HEK293T (cell line): ENCODE results near the gene SIPA1L3.
"Not testable (repeated sequence)": the region's sequence is repeated elsewhere in the genome, so short reads cannot be mapped to it uniquely, and the experiment has no call there.

ENCODE experiments used
- CTCF ChIA-PET: fragments of 350-600 bp; formaldehyde crosslinking; extraction: SDS; loops from one replicate; lab custom pipeline; 2021; ENCODE audit warnings: antibody characterized with exemption, inconsistent platforms; lab: Yijun Ruan, JAX
- POLR2A ChIA-PET: fragments of 350-600 bp; formaldehyde crosslinking; extraction: SDS; loops from one replicate; lab custom pipeline; 2020; ENCODE audit warnings: antibody characterized with exemption, inconsistent platforms; lab: Yijun Ruan, JAX
- DNase-seq: peaks from one replicate; pipeline ENCODE4 v3.0.0; 2012; ENCODE audit warnings: mixed read lengths; ENCODE audit errors: extremely low spot score
- ARNT ChIP-seq: fragments of 450-650 bp; IDR thresholded peaks from 2 replicates; pipeline ENCODE4 v1.6.1; 2017; ENCODE audit warnings: mild to moderate bottlenecking
- BHLHE40 ChIP-seq: fragments of 450-650 bp; IDR thresholded peaks from 2 replicates; pipeline ENCODE4 v1.6.1; 2016; ENCODE audit warnings: mild to moderate bottlenecking, moderate library complexity, borderline replicate concordance
- CTBP1 ChIP-seq: fragments of 450-650 bp; IDR thresholded peaks from 2 replicates; pipeline ENCODE4 v1.6.1; 2016; ENCODE audit warnings: borderline replicate concordance
- ELF4 ChIP-seq: fragments of 450-650 bp; IDR thresholded peaks from 2 replicates; pipeline ENCODE4 v1.6.1; 2017; ENCODE audit warnings: antibody characterized with exemption
- FOXA1 ChIP-seq: fragments of 450-650 bp; IDR thresholded peaks from 2 replicates; pipeline ENCODE4 v1.6.1; 2016; ENCODE audit warnings: mild to moderate bottlenecking
- FOXK2 ChIP-seq: fragments of 450-650 bp; IDR thresholded peaks from 2 replicates; pipeline ENCODE4 v1.6.1; 2016; ENCODE audit warnings: mild to moderate bottlenecking
- FOXM1 ChIP-seq: fragments of 450-650 bp; IDR thresholded peaks from 2 replicates; pipeline ENCODE4 v1.6.1; 2017; ENCODE audit warnings: mild to moderate bottlenecking, borderline replicate concordance
- HDGF ChIP-seq: fragments of 450-650 bp; IDR thresholded peaks from 2 replicates; pipeline ENCODE4 v1.6.1; 2017; ENCODE audit warnings: antibody characterized with exemption, borderline replicate concordance
- L3MBTL2 ChIP-seq: fragments of 450-650 bp; conservative IDR thresholded peaks from 2 replicates; pipeline ENCODE4 v1.6.1; 2016; ENCODE audit warnings: mild to moderate bottlenecking
- LEF1 ChIP-seq: fragments of 450-650 bp; IDR thresholded peaks from 2 replicates; pipeline ENCODE4 v1.6.1; 2017; ENCODE audit warnings: mild to moderate bottlenecking, borderline replicate concordance
- NFRKB ChIP-seq: fragments of 450-650 bp; IDR thresholded peaks from 2 replicates; pipeline ENCODE4 v1.6.1; 2016; ENCODE audit warnings: mild to moderate bottlenecking, moderate library complexity
- PKNOX1 ChIP-seq: fragments of 450-650 bp; IDR thresholded peaks from 2 replicates; pipeline ENCODE4 v1.6.1; 2016
- SP1 ChIP-seq: fragments of 450-650 bp; IDR thresholded peaks from 2 replicates; pipeline ENCODE4 v1.6.1; 2017
- SUZ12 ChIP-seq: fragments of 450-650 bp; IDR thresholded peaks from 2 replicates; pipeline ENCODE4 v1.6.1; 2016; ENCODE audit warnings: mild to moderate bottlenecking
- TARDBP ChIP-seq: fragments of 450-650 bp; IDR thresholded peaks from 2 replicates; pipeline ENCODE4 v1.6.1; 2016
- ZNF384 ChIP-seq: fragments of 450-650 bp; IDR thresholded peaks from 2 replicates; pipeline ENCODE4 v1.6.1; 2016

Gene SIPA1L3

DNA sequence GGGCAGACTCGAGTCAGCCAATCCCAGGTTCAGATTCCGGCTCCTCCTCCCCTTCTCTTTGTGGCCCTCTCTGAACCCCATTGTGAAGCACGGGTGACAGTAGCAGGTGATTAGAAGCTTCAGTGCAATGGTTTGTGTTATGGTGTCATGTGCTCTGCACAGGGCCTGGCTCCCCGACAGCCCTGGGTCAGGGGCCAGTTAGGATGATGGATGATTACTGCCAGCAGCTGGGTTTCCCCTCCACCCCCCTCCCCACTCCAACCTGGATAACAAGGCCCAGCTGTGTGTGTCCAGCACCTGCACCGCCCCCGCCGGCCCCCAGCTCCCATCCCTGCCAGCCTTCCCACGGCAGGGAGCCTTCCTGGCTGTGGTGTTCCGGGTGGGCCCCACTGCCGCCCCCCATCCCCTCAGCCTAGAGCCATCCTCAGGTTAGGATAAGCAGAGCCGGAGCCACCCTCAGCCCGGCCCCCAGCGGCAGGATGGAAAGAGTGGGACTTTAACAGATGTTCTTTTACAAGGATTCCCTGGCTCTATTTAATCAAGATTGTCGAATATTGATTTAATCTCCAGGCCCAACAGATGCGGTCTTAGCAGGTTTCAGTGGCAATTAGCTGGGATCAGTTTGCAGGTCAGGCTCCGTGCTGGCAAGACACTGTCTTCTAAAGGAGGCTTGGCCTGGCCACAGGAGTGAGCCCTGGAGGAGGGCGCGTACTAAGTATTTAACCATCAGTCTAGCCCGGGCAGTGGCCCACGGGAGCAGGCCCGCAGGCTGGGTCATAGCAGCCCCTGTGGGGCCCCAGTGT is 156.2 kb downstream of the SIPA1L3 start:
- ChIA-PET CTCF (interaction anchor here (0.6 kb wide), 1 partner anchor 32 kb away, joined by 3 read pairs; no protein-coding TSS in a partner anchor), POLR2A (no interaction called here)
- TF ChIP-seq L3MBTL2: no peak
- no peak for TF ChIP-seq SP1
- no peak for TF ChIP-seq PKNOX1
- TF ChIP-seq ELF4: no peak
- no peak for TF ChIP-seq SUZ12
- no peak for TF ChIP-seq BHLHE40
- no peak for TF ChIP-seq ZNF384
- TF ChIP-seq FOXA1: no peak
- TF ChIP-seq FOXK2: no peak
- TF ChIP-seq TARDBP: no peak
- DNase-seq: no peak

GRCh38 chr19:38063928-38064327 is 156.9 kb downstream of the SIPA1L3 start:
- POLR2A ChIA-PET: no interaction called here
- CTCF ChIA-PET: no interaction called here
- TF ChIP-seq BHLHE40 (no peak), CTBP1 (no peak), SUZ12 (no peak), LEF1 (no peak), FOXK2 (no peak), ELF4 (no peak)
- DNase-seq: no peak

GRCh38 chr19:38064661-38065425 is 157.8 kb downstream of the SIPA1L3 start:
- ChIA-PET CTCF (interaction anchor here (0.5 to 0.6 kb wide), 2 partner anchors 678 to 1875 kb away, joined by 3 to 4 read pairs; no protein-coding TSS in a partner anchor), POLR2A (no interaction called here)
- TF ChIP-seq CTBP1 (no peak), ARNT (no peak), BHLHE40 (no peak), NFRKB (no peak), L3MBTL2 (no peak), SUZ12 (no peak), ELF4 (no peak), SP1 (no peak), HDGF (no peak), FOXA1 (no peak), FOXM1 (no peak), ZNF384 (no peak), FOXK2 (no peak), TARDBP (no peak), PKNOX1 (no peak), LEF1 (no peak)
- no peak for DNase-seq

DNA sequence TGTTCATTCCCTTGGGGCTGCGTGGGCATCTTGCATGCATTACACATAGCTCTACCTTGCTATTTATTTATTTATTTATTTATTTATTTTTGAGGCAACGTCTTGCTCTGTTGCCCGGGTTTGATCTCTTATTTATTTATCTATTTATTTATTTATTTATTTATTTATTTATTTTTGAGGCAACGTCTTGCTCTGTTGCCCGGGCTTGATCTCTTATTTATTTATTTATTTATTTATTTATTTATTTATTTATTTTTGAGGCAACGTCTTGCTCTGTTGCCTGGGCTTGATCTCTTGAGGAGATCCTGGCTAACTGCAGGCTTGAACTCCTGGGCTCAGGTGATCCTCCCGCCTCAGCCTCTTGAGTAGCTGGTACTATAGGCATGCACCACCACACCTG is 158.8 kb downstream of the SIPA1L3 start:
- POLR2A ChIA-PET, CTCF ChIA-PET, DNase-seq: not testable (repeated sequence)

DNA sequence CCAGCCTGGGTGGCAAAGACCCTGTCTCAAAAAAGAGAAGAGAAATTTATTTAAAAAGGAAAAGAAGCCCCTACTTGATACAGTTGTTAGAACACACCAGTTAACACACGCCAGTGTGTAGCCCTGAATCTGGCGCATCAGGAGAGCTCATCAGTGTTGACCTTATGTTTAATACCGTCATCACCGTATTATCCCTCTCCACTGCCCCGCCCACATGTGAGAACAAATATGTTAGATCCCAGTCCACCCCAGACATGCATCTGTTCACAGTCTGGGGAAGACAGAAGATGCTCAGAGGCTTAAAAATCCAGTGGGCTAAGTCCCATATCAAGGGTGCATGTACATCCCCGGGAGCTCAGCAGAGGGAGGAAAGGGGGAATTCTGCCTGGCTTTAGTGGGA is 161.8 kb downstream of the SIPA1L3 start:
- TF ChIP-seq PKNOX1: no peak
- TF ChIP-seq TARDBP: no peak
- no peak for TF ChIP-seq HDGF
- TF ChIP-seq ZNF384: no peak
- no peak for TF ChIP-seq ARNT
- no peak for TF ChIP-seq FOXM1
- no peak for TF ChIP-seq L3MBTL2
- CTCF ChIA-PET: interaction anchor here (0.6 kb wide), 1 partner anchor 11 kb away, joined by 3 read pairs; no protein-coding TSS in a partner anchor
- POLR2A ChIA-PET: no interaction called here

DNA sequence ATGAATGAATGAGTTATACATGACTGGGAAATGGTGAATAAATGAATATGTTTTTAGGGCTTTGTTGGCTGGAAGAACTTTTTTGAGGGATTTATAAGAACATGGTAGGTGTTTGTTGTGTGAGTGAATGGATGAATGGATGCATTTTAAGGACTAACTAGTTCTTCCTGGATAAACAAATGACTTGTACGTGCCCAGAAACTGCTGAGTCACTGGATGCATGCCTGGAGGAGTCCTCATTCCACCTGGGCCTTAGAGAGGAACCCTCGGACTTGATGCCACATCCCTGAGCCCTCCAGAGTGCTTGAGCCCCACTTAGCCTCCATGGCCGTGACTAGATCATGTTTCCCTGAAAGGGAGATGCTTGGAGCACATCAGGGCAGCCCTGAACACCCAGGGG is 163.6 kb downstream of the SIPA1L3 start:
- DNase-seq: no peak
- no peak for TF ChIP-seq ZNF384
- no peak for TF ChIP-seq FOXA1
- TF ChIP-seq BHLHE40: no peak
- TF ChIP-seq SP1: no peak
- no peak for TF ChIP-seq ELF4
- ChIA-PET POLR2A (no interaction called here), CTCF (no interaction called here)

More for the DNA sequence above, 161.8 kb downstream of the SIPA1L3 start:
- DNase-seq: no peak

- POLR2A ChIA-PET, DNase-seq, CTCF ChIA-PET: not testable (repeated sequence)
Observed at GRCh38 chr19:38071054-38071453, 164.0 kb downstream of the SIPA1L3 start.
